Heart left ventricle (tissue), 16 donors: ENCODE measurements around the gene EHMT1. TPM values are rescaled to one million over a fixed set of nuclear protein-coding genes. Genes with fewer than 3 reads are reported as not detected.
A peak's percentile ranks its signal among the peaks of the same experiment; 100 is the strongest.

ENCODE experiments used
- ATAC-seq, 4 donors: fragments of 200-7000 bp; cut with Tn5 transposase; one replicate each; pipeline ENCODE4 v1.9.1; 2020 to 2022; ENCODE audit warnings: moderate library complexity in 4 of 4, mild to moderate bottlenecking in 3 of 4, moderate number of reproducible peaks in 1 of 4
- DNase-seq, 5 donors: peaks; one replicate each; pipeline ENCODE4 v3.0.0-alpha.2; 2020
- H3K27ac ChIP-seq, 12 donors: fragments of 200-600 bp; sonication (generic) in 4 of 12; one replicate each; pipeline versions ENCODE4 v1.5.0 to v1.8.0; 2016 to 2022; ENCODE audit warnings: mild to moderate bottlenecking in 2 of 12
- H3K27me3 ChIP-seq, 9 donors: fragments of 200-600 bp; sonication (generic) in 2 of 9; one replicate each; pipeline versions ENCODE4 v1.5.1 to v1.8.0; 2016 to 2022; ENCODE audit warnings: mild to moderate bottlenecking in 3 of 9
- H3K36me3 ChIP-seq, 9 donors: fragments of 200-600 bp; sonication (generic) in 2 of 9; one replicate each; pipeline versions ENCODE4 v1.5.0 to v1.8.0; 2018 to 2022; ENCODE audit warnings: mild to moderate bottlenecking in 2 of 9
- H3K4me1 ChIP-seq, 12 donors: fragments of 200-600 bp; sonication (generic) in 4 of 12; one replicate each; pipeline versions ENCODE4 v1.5.0 to v1.8.0; 2016 to 2022; ENCODE audit warnings: mild to moderate bottlenecking in 3 of 12
- H3K4me3 ChIP-seq, 12 donors: fragments of 200-600 bp; sonication (generic) in 4 of 12; one replicate each; pipeline versions ENCODE4 v1.5.0 to v1.8.0; 2017 to 2022; ENCODE audit warnings: mild to moderate bottlenecking in 9 of 12, moderate library complexity in 4 of 12
- H3K9me3 ChIP-seq, 12 donors: fragments of 200-600 bp; sonication (generic) in 4 of 12; one replicate each; pipeline versions ENCODE4 v1.5.0 to v1.8.0; 2016 to 2022; ENCODE audit warnings: mild to moderate bottlenecking in 1 of 12
- POLR2A ChIP-seq, 2 donors: fragments of 450-650 bp; IDR thresholded peaks; one replicate each; pipeline ENCODE4 v1.6.1; 2017; ENCODE audit warnings: antibody characterized with exemption in 2 of 2, mild to moderate bottlenecking in 2 of 2, moderate library complexity in 2 of 2
- WGBS, 4 donors: extraction: QIAGEN DNeasy Blood & Tissue Kit in 2 of 4; methylation state at CpG; one replicate each; pipeline versions ENCODE4 v1.1.5 to v1.1.7; 2013 to 2018; 5-methylcytosine and 5-hydroxymethylcytosine counted together
- intact Hi-C, 10 donors: fragments of 100-400 bp; cut with DNase I; formaldehyde crosslinking; loops; one replicate each; pipeline versions ENCODE4 v1.11.1 to v1.14.2; 2022
- polyA plus RNA-seq, 2 donors: library from polyadenylated mRNA; stranded (reverse); fragments of 200-250 nt; gene quantifications; one replicate each; pipeline ENCODE4 v1.2.3, GENCODE V29; 2013
- total RNA-seq, 9 donors: library from RNA; depleted of rRNA in 2 of 9; stranded (reverse); fragments of >200 nt in 2 of 9; fragmentation: NEBNext Ultra II Directional in 3 of 9; extraction: Animal tissue kit (Norgen Biotek cat#: 25700) in 3 of 9; gene quantifications; one replicate each; pipeline versions ENCODE4 v1.1.0 to v1.2.4, GENCODE V29; 2016 to 2023
- TF ChIP-seq, protein P1 (sequence below), 12 donors: fragments of 200-600 bp; sonication (generic) in 4 of 12; IDR thresholded peaks; one replicate each; pipeline versions ENCODE4 v1.5.0 to v1.8.0; 2018 to 2022; ENCODE audit warnings: antibody characterized with exemption in 12 of 12, mild to moderate bottlenecking in 5 of 12
- donor health status: ischemic (EF 13 %, LVEDD 7.1; RV severe dilation, severe dysfunction).
- donor health status: healthy with polysubstance abuse.
- donor health status: DM: no; HTN: yes; CAD: no.
- donor health status: DM: no; HTN: no; CAD: no.
- donor health status: ischemic (EF 25% LVEDD 6.9; RV normal size, moderate dysfunction).
- donor health status: ischemic (EF 25% LVEDD 5.7; RV mildly dilated, moderate dysfunction).
- donor health status: healthy.
- donor health status: DM: yes; HTN: yes; CAD: no.
- donor health status: ischemic (EF 35%, LVEDD 5.7; RV mildly dilated, moderate dysfunction).
- donor health status: nonischemic (EF 11% LVEDD 7.7; RV severe dilation, severe dysfunction).
- donor health status: DM: yes; HTN: yes; CAD: no.
- donor health status: PGD.
- donor health status: ischemic (EF 29% LVEDD 5.4; RV normal size, mild dysfunction).
- donor health status: nonischemic (EF 23%, LVEDD 6.1; RV moderate dilation, normal function).

EHMT1 gene
- total and polyA plus RNA-seq, 11 donors = 24.5 to 55.9 (median 28.9) TPM

DNA sequence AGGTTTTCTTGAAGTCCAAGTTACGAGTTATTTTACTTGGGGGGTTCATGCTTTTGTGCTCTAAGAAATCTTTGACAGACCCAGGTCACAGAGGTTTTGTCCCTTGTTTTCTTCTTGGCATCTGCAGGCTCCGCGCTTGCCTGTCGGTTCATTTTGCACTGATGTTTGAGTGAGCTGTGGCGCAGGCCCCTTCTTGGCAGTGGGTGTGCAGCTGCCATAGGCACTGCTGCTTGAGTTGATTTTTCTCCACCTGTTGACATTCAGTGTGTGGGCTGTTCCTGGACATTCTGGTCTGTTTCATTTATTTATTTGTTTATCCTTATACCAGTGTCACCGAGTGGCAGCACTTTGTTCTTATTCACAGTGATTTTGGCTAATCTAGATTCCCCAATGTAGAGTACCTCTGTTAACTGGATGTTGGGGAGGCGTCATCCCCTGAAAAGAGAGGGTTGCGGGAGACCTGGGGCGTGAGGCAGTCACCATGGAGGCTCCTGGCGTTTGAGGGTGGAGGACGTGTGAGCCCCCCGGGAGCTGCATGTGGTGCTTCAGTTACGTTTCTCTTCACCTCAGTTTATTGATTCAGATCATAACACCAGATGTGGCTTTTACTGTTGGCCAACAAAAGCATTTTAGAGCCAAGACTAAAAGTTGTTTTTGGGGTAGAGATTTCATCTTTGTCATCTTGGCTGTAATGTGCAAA is 137.4 kb downstream of the EHMT1 start:
- peaks cover 0 to 81% (median 64%) of the 10 kb centered on the region in 9 donors for H3K36me3 ChIP-seq

DNA sequence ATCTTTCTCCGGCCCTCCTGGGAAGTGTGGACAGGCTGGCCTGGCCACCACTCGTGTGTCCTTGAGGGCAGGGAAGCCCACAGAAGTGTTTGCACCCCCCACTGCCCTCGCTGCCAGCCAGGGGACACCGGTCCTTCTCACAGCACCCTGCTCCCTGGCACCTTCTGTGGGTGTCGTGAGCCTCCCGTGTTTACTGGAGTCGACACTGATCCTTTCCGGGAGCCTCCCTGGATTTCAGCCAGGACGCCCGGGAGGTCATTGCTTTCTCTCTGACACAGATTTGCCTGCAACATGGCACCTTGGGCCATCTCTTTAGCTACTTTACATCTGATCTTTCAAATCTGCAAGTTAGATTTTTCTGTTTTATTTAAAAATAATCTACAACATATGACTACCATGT is 138.3 kb downstream of the EHMT1 start:
- Histone ChIP-seq H3K9me3 (peaks cover 0 to 12% (median 3%) of the 10 kb centered on the region in 12 donors), H3K27me3 (no peaks in the 10 kb centered on the region), H3K36me3 (peaks cover 0 to 80% (median 58%) of the 10 kb centered on the region in 9 donors), H3K27ac (peak overlapping the region in 1 of 12 donors; percentile 22), H3K4me3 (no peak overlapping the region), H3K4me1 (peaks cover 0 to 20% (median 3%) of the 10 kb centered on the region in 12 donors)
- TF ChIP-seq, protein P1, sequence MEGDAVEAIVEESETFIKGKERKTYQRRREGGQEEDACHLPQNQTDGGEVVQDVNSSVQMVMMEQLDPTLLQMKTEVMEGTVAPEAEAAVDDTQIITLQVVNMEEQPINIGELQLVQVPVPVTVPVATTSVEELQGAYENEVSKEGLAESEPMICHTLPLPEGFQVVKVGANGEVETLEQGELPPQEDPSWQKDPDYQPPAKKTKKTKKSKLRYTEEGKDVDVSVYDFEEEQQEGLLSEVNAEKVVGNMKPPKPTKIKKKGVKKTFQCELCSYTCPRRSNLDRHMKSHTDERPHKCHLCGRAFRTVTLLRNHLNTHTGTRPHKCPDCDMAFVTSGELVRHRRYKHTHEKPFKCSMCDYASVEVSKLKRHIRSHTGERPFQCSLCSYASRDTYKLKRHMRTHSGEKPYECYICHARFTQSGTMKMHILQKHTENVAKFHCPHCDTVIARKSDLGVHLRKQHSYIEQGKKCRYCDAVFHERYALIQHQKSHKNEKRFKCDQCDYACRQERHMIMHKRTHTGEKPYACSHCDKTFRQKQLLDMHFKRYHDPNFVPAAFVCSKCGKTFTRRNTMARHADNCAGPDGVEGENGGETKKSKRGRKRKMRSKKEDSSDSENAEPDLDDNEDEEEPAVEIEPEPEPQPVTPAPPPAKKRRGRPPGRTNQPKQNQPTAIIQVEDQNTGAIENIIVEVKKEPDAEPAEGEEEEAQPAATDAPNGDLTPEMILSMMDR (IDR thresholded peaks at IDR 0.05) = no peak
- TF ChIP-seq POLR2A (IDR thresholded peaks at IDR 0.05) = no peak
- intact Hi-C loops = no loop called here
- 52 to 69% (median 62%) methylated on average over 10 of the region's 10 CpGs for WGBS, 4 donors
- ATAC-seq (peak; percentile 54 to 82 (median 76)), DNase-seq (peak in 3 of 5 donors; percentile 47 to 82 (median 73))

More for the DNA sequence above, 137.4 kb downstream of the EHMT1 start:
- DNase-seq (no peak), ATAC-seq (no peak)
- no peaks in the 10 kb centered on the region for H3K27me3 ChIP-seq
- no peak overlapping the region for H3K27ac ChIP-seq
- peaks cover 0 to 12% (median 3%) of the 10 kb centered on the region in 12 donors for H3K9me3 ChIP-seq
- H3K4me3 ChIP-seq = no peak overlapping the region
- intact Hi-C loops = no loop called here
- TF ChIP-seq POLR2A (IDR thresholded peaks at IDR 0.05) = no peak
- TF ChIP-seq, protein P1 (IDR thresholded peaks at IDR 0.05) = no peak
- 90 to 94% (median 91%) methylated on average over 13 of the region's 13 CpGs for whole genome bisulfite sequencing, 4 donors
- peaks cover 0 to 18% (median 3%) of the 10 kb centered on the region in 12 donors for H3K4me1 ChIP-seq

- no peak for DNase-seq
- H3K9me3 ChIP-seq = peaks cover 0 to 12% (median 3%) of the 10 kb centered on the region in 12 donors
- TF ChIP-seq POLR2A (IDR thresholded peaks at IDR 0.05) = no peak
- TF ChIP-seq, protein P1 (IDR thresholded peaks at IDR 0.05) = no peak
- no peak for ATAC-seq
- H3K27me3 ChIP-seq = no peaks in the 10 kb centered on the region
- WGBS, 4 donors = 90 to 95% (median 92%) methylated on average over 9 of the region's 9 CpGs
- intact Hi-C loops = no loop called here
- H3K4me3 ChIP-seq = no peak overlapping the region
- peaks cover 0 to 23% (median 3%) of the 10 kb centered on the region in 12 donors for H3K4me1 ChIP-seq
- peaks cover 0 to 80% (median 58%) of the 10 kb centered on the region in 9 donors for H3K36me3 ChIP-seq
- peak overlapping the region in 1 of 12 donors; percentile 22 for H3K27ac ChIP-seq
Measured at GRCh38 chr9:137757613-137758029, 138.8 kb downstream of the EHMT1 start.

GRCh38 chr9:137758067-137758466 is 139.3 kb downstream of the EHMT1 start:
- no peaks in the 10 kb centered on the region for H3K27me3 ChIP-seq
- H3K4me3 ChIP-seq = no peak overlapping the region
- ATAC-seq (peak in 1 of 4 donors; percentile 14), DNase-seq (no peak)
- H3K4me1 ChIP-seq = peaks cover 0 to 23% (median 3%) of the 10 kb centered on the region in 12 donors
- H3K9me3 ChIP-seq = peaks cover 0 to 12% (median 3%) of the 10 kb centered on the region in 12 donors
- WGBS, 4 donors = 95 to 97% (median 97%) methylated on average over 15 to 16 of the region's 16 CpGs
- TF ChIP-seq, protein P1 (IDR thresholded peaks at IDR 0.05) = no peak
- no peak for TF ChIP-seq POLR2A (IDR thresholded peaks at IDR 0.05)
- no peak overlapping the region for H3K27ac ChIP-seq
- intact Hi-C loops = no loop called here
- peaks cover 0 to 81% (median 58%) of the 10 kb centered on the region in 9 donors for H3K36me3 ChIP-seq
